Common myeloid progenitor, CD34-positive (primary cell): ENCODE results near the gene CMC4.

Source experiments
- CTCF ChIA-PET: fragments of 350-600 bp; sonication (Branson Sonifier 250); formaldehyde crosslinking; loops from one replicate; lab custom pipeline; 2021; ENCODE audit warnings: antibody characterized with exemption; lab: Charles Lee
- POLR2A ChIA-PET: fragments of 350-600 bp; sonication (Branson Sonifier 250); formaldehyde crosslinking; loops from one replicate; lab custom pipeline; 2021; ENCODE audit warnings: antibody characterized with exemption; lab: Charles Lee
- DNase-seq, 3 donors: peaks; one replicate each; pipeline versions ENCODE4 v3.0.0 to v3.0.0-alpha.2; 2013
- H3K27ac ChIP-seq, 2 experiments: 1 replicate in 1 of 2; 2 replicates in 1 of 2; pipeline ENCODE4 v1.7.0; 2013; ENCODE audit warnings: inconsistent platforms in 2 of 2, low read length in 2 of 2, mild to moderate bottlenecking in 2 of 2, low read depth in 1 of 2, moderate library complexity in 1 of 2; ENCODE audit not compliant: severe bottlenecking in 2 of 2, insufficient read depth in 1 of 2, poor library complexity in 1 of 2
- H3K27me3 ChIP-seq, 5 experiments: replicated peaks in 2 of 5; 1 replicate in 3 of 5; 2 replicates in 2 of 5; pipeline versions ENCODE4 v1.6.1 to v1.7.0; 2013; ENCODE audit warnings: low read length in 4 of 5, mild to moderate bottlenecking in 2 of 5, moderate library complexity in 2 of 5, inconsistent platforms in 1 of 5; ENCODE audit not compliant: insufficient read depth in 5 of 5, control insufficient read depth in 4 of 5
- H3K36me3 ChIP-seq, 4 experiments: 1 replicate in 2 of 4; 2 replicates in 2 of 4; pipeline versions ENCODE4 v1.6.1 to v1.7.0; 2013; ENCODE audit warnings: low read length in 3 of 4, control low read depth in 1 of 4, mild to moderate bottlenecking in 1 of 4; ENCODE audit not compliant: control insufficient read depth in 4 of 4, insufficient read depth in 4 of 4
- H3K4me1 ChIP-seq, 4 experiments: 1 replicate in 3 of 4; 2 replicates in 1 of 4; pipeline versions ENCODE4 v1.6.1 to v1.7.1; 2013; ENCODE audit warnings: low read length in 3 of 4, mild to moderate bottlenecking in 3 of 4, control low read depth in 1 of 4, inconsistent platforms in 1 of 4, moderate library complexity in 1 of 4; ENCODE audit not compliant: control insufficient read depth in 4 of 4, insufficient read depth in 4 of 4; ENCODE audit errors: control extremely low read depth in 1 of 4
- H3K4me3 ChIP-seq, 7 experiments: 1 replicate in 4 of 7; 2 replicates in 3 of 7; pipeline versions ENCODE4 v1.5.1 to v1.7.0; 2013; ENCODE audit warnings: mild to moderate bottlenecking in 7 of 7, low read length in 6 of 7, moderate library complexity in 6 of 7, inconsistent platforms in 2 of 7, low read depth in 2 of 7, control low read depth in 1 of 7; ENCODE audit not compliant: insufficient read depth in 4 of 7, control insufficient read depth in 1 of 7; ENCODE audit errors: extremely low read depth in 1 of 7
- H3K9me3 ChIP-seq, 5 experiments: 1 replicate in 4 of 5; 2 replicates in 1 of 5; pipeline versions ENCODE4 v1.6.1 to v1.7.1; 2013; ENCODE audit warnings: low read length in 4 of 5, mild to moderate bottlenecking in 2 of 5, inconsistent platforms in 1 of 5, low read depth in 1 of 5, moderate library complexity in 1 of 5; ENCODE audit not compliant: control insufficient read depth in 4 of 5, insufficient read depth in 2 of 5; ENCODE audit errors: control extremely low read depth in 1 of 5
- WGBS: methylation state at CpG from one replicate; pipeline ENCODE4 v1.1.5; 2013; ENCODE audit not compliant: insufficient coverage; 5-methylcytosine and 5-hydroxymethylcytosine counted together

Gene CMC4

DNA sequence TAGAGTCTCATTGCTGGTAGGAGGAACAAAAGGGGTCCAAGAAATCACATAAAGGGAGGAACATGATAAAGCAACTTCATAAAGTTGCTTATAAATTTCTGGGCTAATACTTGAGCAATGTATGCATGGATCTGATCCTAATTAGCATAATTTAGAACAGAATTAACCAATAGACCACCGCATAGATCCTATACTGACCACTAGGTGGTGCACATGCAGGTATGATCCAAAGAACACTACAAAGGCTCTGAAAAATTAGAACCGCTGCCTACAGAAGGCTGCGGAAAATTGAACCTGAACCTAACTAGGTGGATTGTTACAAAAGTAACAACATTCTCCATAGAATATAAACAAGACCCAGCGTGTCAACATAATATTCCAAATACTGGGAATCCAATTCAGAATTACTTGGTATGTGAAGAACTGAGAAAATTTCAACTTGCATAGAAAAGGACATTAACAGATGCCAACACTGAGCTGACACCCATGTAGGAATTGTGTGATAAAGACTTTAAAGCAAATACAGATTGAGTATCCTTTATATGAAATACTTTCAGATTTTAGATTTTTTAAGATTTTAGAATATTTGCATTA is 23.6 kb upstream of the CMC4 start:
- H3K9me3 ChIP-seq = no peaks in the 10 kb centered on the region
- no peak overlapping the region for H3K4me3 ChIP-seq
- peak; percentile 35 to 64 (median 59) for DNase-seq
- H3K27me3 ChIP-seq = no peaks in the 10 kb centered on the region
- ChIA-PET CTCF (interaction anchor here (1.3 kb wide), 1 partner anchor 75 kb away, joined by 3 read pairs; no protein-coding TSS in a partner anchor), POLR2A (no interaction called here)
- no CpG with 5 or more reads among the region's 4 CpGs for WGBS
- peaks cover 0 to 16% (median 6%) of the 10 kb centered on the region in 4 experiments for H3K36me3 ChIP-seq
- no peak overlapping the region for H3K27ac ChIP-seq
- no peaks in the 10 kb centered on the region for H3K4me1 ChIP-seq

DNA sequence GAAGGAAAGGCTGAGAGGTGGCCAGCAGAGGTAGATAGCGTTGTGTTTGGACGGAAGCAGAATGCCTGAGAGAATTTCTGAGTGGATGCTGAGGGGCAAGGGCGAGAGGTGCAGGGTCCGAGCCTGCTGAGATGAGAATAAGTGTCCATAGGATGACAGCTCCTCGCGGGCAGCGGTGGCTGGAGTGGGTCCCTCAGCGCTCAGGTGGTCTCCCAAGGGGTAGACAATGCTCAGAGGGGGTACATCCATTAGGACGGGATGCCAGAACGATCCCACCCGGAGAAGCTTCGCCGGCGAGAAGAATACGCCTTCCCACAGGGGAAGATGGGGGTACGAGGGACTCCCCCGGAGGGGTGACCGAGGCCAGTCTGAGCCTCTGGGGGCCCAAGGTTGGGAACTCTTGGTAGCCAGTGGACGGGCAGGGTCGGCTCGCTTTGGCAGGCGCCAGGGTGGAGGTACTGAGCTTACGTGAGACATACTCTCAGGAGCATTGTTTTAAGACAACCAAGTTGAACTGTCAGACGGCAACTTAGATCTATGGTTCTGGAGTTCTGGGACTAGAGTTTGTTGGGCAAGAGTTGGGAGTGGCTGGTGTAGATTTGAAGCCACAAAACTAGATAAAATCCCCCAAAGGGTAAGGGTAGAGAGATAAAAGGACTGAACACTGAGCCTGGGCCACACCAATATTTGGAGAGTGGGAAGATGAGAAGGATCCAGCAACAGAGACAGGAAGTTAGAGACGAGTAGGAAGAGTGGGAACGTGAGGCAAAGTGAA is 16.2 kb upstream of the CMC4 start:
- POLR2A ChIA-PET = no interaction called here
- DNase-seq = no peak
- Histone ChIP-seq H3K9me3 (no peaks in the 10 kb centered on the region), H3K4me3 (no peak overlapping the region), H3K27me3 (no peaks in the 10 kb centered on the region), H3K27ac (no peak overlapping the region), H3K4me1 (no peaks in the 10 kb centered on the region), H3K36me3 (peaks cover 0 to 35% (median 18%) of the 10 kb centered on the region in 4 experiments)
- CTCF ChIA-PET = interaction anchor here (1.0 to 1.6 kb wide), 3 partner anchors 14 to 170 kb away, joined by 3 to 7 read pairs (median 4); no protein-coding TSS in a partner anchor
- WGBS = 92% methylated on average over 26 of the region's 26 CpGs

DNA sequence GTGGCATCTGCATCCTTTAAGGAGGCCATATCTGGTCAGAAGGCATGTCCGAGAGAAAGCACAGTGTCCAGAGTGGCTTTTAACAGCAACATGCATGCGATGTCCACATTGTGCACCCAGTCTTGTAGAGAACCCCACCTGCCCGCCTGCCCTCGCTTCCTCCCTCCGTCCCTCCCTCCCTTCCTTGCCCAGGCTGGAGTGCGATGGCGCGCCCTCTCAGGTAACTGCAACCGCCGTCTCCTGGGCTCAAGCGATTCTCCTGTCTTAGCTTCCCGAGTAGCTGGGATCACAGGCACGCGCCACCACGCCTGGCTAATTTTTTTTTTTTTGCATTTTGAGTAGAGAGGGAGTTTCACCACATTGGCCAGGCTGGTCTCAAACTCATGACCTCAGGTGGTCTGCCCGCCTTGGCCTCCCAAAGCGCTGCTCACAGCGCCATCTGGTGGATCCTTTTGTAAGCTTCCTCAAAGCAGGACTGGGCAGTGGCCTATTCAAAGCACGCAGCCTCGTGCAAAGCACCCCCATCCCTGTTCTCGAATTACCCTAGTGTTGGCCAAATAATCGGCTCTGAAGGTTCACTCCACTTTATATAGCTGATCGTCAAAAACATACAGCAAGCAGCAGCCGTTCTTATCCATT is 15.4 kb upstream of the CMC4 start:
- peak in 2 of 3 donors; percentile 58 for DNase-seq
- H3K36me3 ChIP-seq = peaks cover 0 to 34% (median 18%) of the 10 kb centered on the region in 4 experiments
- H3K27ac ChIP-seq = no peak overlapping the region
- no peaks in the 10 kb centered on the region for H3K9me3 ChIP-seq
- no peak overlapping the region for H3K4me3 ChIP-seq
- ChIA-PET CTCF (interaction anchor here (0.6 to 1.6 kb wide), 5 partner anchors 11 to 170 kb away, joined by 3 to 7 read pairs (median 4); no protein-coding TSS in a partner anchor), POLR2A (no interaction called here)
- H3K27me3 ChIP-seq = no peaks in the 10 kb centered on the region
- H3K4me1 ChIP-seq = no peaks in the 10 kb centered on the region
- 81% methylated on average over 24 of the region's 24 CpGs for WGBS

DNA sequence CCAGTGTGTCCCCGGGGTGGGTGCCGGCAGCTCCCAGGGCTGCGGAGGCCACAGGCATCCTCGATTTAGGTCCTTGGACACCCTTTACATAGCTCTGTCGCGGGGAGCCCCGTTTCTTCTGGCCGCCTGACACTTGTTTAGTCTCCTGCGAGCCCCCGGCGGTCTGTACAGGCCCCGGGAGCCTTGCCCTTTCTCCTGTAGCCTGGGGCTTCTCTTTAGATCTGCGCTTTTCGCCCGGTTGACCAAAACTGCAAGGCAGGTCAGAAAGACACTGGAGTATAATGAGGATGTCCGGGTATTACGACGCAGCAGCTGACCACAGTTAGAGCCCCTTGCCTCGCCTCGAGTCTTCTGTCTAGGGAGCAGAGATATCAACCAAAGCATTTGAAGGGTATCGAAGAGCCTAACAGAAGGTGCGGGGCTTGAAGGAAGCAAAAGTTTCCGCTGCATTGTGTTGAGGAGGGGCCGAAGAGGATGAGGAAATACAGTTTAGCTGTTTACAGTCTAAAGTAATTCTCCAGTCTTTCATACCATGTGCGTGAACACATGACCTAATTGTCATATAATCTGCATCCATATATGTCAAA is 851 bp upstream of the CMC4 start:
- H3K4me3 ChIP-seq = peak overlapping the region; percentile 41 to 86 (median 74)
- DNase-seq = peak in 2 of 3 donors; percentile 41 to 53
- no peaks in the 10 kb centered on the region for H3K27me3 ChIP-seq
- H3K36me3 ChIP-seq = peaks cover 0 to 24% (median 11%) of the 10 kb centered on the region in 4 experiments
- ChIA-PET CTCF (no interaction called here), POLR2A (interaction anchor here (0.6 kb wide), 1 partner anchor 1986 kb away, joined by 3 read pairs; no protein-coding TSS in a partner anchor)
- H3K9me3 ChIP-seq = no peaks in the 10 kb centered on the region
- H3K27ac ChIP-seq = peak overlapping the region; percentile 56 to 83
- 39% methylated on average over 21 of the region's 25 CpGs for WGBS
- H3K4me1 ChIP-seq = peaks cover 8 to 18% (median 13%) of the 10 kb centered on the region in 4 experiments

DNA sequence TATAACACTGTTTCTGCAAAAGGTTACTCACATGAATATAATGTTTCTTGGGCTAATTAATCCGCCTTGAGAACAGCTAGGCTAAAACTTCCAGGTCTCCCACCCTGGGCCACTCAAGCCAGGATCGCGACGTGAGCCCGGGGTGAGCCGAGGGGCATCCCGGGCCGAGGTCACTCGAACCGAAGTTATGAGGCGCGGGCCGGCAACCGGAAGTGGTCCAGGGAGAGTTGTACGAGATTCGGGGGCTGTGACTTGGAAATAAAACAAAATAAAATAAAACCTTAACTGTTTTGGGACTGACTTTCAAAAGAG is 317 bp downstream of the CMC4 start:
- CTCF ChIA-PET = no interaction called here
- H3K4me1 ChIP-seq = peaks cover 8 to 18% (median 13%) of the 10 kb centered on the region in 4 experiments
- POLR2A ChIA-PET = no interaction called here
- H3K4me3 ChIP-seq = peak overlapping the region; percentile 42 to 85 (median 75)
- H3K36me3 ChIP-seq = peaks cover 0 to 19% (median 6%) of the 10 kb centered on the region in 4 experiments
- WGBS = 60% methylated on average over 2 of the region's 16 CpGs
- no peak for DNase-seq
- H3K27ac ChIP-seq = peak overlapping the region; percentile 52 to 86
- no peaks in the 10 kb centered on the region for H3K27me3 ChIP-seq
- H3K9me3 ChIP-seq = no peaks in the 10 kb centered on the region

DNA sequence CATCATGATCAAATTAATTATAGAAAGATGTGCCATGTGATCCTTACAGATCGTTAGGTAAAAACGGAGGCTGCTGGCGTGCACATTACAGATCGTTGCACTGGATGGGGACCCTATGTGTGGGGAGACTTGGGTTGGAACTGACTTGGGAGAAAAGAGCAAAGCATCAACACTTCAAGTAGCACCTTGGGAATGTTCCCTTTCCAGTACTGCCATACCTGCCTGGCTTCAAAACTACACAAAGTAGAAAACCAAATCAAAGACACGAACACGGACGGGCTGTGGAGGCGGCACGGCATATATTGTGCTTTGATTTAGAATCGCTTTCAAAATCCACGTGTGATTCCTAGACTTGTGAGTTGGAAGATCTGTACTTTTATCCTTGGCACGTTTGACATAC is 898 bp downstream of the CMC4 start:
- no peaks in the 10 kb centered on the region for H3K9me3 ChIP-seq
- H3K4me1 ChIP-seq = peaks cover 8 to 18% (median 13%) of the 10 kb centered on the region in 4 experiments
- 44% methylated on average over 8 of the region's 12 CpGs for WGBS
- peaks cover 0 to 14% (median 5%) of the 10 kb centered on the region in 4 experiments for H3K36me3 ChIP-seq
- H3K27me3 ChIP-seq = no peaks in the 10 kb centered on the region
- DNase-seq = peak in 1 of 3 donors; percentile 15
- peak overlapping the region in 1 of 2 experiments; percentile 86 for H3K27ac ChIP-seq
- CTCF ChIA-PET = interaction anchor here (0.9 kb wide), 1 partner anchor 12 kb away, joined by 3 read pairs; no protein-coding TSS in a partner anchor
- peak overlapping the region in 6 of 7 experiments; percentile 67 to 85 (median 76) for H3K4me3 ChIP-seq
- POLR2A ChIA-PET = no interaction called here
